Measurements from ENCODE around the gene NR4A3. TPM values are rescaled to one million over a fixed set of nuclear protein-coding genes. Genes with fewer than 3 reads are reported as not detected.

Gene NR4A3
- total and polyA plus RNA-seq, 2 of the 13 experiments (the other 11 are each of a cell fraction or from before 2014, with no cell fraction given) = 0.02 to 0.09 TPM

- TF ChIP-seq E2F1 (CRISPR knock-in tag; IDR thresholded peaks at IDR 0.05) = no peak
- TF ChIP-seq RBFOX2 (IDR thresholded peaks at IDR 0.05; ENCODE audit: low read depth, low read length) = no peak
These were observed 13.5 kb downstream of the NR4A3 start (continued) for GRCh38 chr9:99835142-99835541.

GRCh38 chr9:99835581-99835980 lies 13.9 kb downstream of the NR4A3 start:
- no TSS peak for BruUV-seq (replicated peaks)
- TF ChIP-seq FUBP1 (CRISPR knock-in tag; IDR thresholded peaks at IDR 0.05; ENCODE audit: borderline replicate concordance) (no peak), ARID2 (CRISPR knock-in tag; IDR thresholded peaks at IDR 0.05; ENCODE audit: borderline replicate concordance) (no peak), ZNF784 (CRISPR knock-in tag; IDR thresholded peaks at IDR 0.05; ENCODE audit: borderline replicate concordance) (no peak), E2F2 (CRISPR knock-in tag; IDR thresholded peaks at IDR 0.05; ENCODE audit: borderline replicate concordance) (no peak), ZNF646 (CRISPR knock-in tag; IDR thresholded peaks at IDR 0.05) (no peak), ZSCAN5A (CRISPR knock-in tag; IDR thresholded peaks at IDR 0.05; ENCODE audit: borderline replicate concordance) (no peak), ZBTB21 (CRISPR knock-in tag; IDR thresholded peaks at IDR 0.05) (no peak)

More at GRCh38 chr9:99835581-99835980, 13.9 kb downstream of the NR4A3 start:
- Histone ChIP-seq H3K79me2 (ENCODE audit: insufficient read depth, low read length) (no peaks in the 10 kb centered on the region), H3K9me3 (ENCODE audit: low read length) (no peaks in the 10 kb centered on the region), H4K20me1 (ENCODE audit: insufficient read depth, low read length) (no peaks in the 10 kb centered on the region), H3K4me1 (ENCODE audit: insufficient read depth, low read length) (no peaks in the 10 kb centered on the region), H3K27ac (ENCODE audit: extremely low read length, insufficient read depth, low read length) (no peak overlapping the region), H3K9ac (ENCODE audit: insufficient read depth, low read depth, low read length) (no peak overlapping the region), H3K36me3 (replicated peaks in 1 of 2; ENCODE audit: control insufficient read depth in 1 of 2, insufficient read depth in 2 of 2, low read length in 2 of 2) (no peaks in the 10 kb centered on the region), H2AFZ (ENCODE audit: low read length) (no peak overlapping the region), H3K27me3 (ENCODE audit: control insufficient read depth in 1 of 2, insufficient read depth in 2 of 2, low read length in 2 of 2) (0 out of 5 replicates have a peak, but pooled peaks cover 0 to 13% of the 10 kb centered on the region in 2 experiments), H3K4me3 (replicated peaks in 1 of 3; ENCODE audit: insufficient read depth in 1 of 3, low read depth in 2 of 3, low read length in 3 of 3) (no peak overlapping the region), H3K4me2 (ENCODE audit: low read depth, low read length) (no peak overlapping the region)
- POLR2A ChIA-PET = no interaction called here
- intact Hi-C loops (cut with micrococcal nuclease; ENCODE audit: unreplicated experiment) (no loop called here), in situ Hi-C loops (cut with HindIII; ENCODE audit: extremely low pct_ligation_motif_present, low pct_unique_long_range_greater_than_20kb) (no loop called here)
- FAIRE-seq (no peak), DNase-seq (ENCODE audit: low spot score) (no peak), ATAC-seq (no peak)
- CTCF ChIA-PET (ENCODE audit: low intra/inter-chr PET ratio, low total read pairs) = no interaction called here

Measured in HepG2 (cell line).